DND-41 (cell line): ENCODE data around the gene ZNF575.
A peak's percentile ranks its signal among the peaks of the same experiment; 100 is the strongest.

Source experiments
- ATAC-seq: fragments of 200-7000 bp; cut with Tn5 transposase; 3 replicates; pipeline ENCODE4 v1.9.1; 2021; ENCODE audit warnings: low read depth; ENCODE audit not compliant: insufficient read depth
- DNase-seq: peaks from one replicate; pipeline ENCODE4 v3.0.0-alpha.2; 2020
- H2AFZ ChIP-seq: 2 replicates; pipeline ENCODE4 v1.6.0; 2012; ENCODE audit warnings: low read depth, low read length
- H3K27ac ChIP-seq: 2 replicates; pipeline ENCODE4 v1.5.1; 2012; ENCODE audit warnings: low read length, inconsistent platforms
- H3K27me3 ChIP-seq: fragments of 200-600 bp; sonication (generic); 2 replicates; pipeline ENCODE4 v1.6.0; 2012; ENCODE audit warnings: low read length, mild to moderate bottlenecking, inconsistent platforms; ENCODE audit not compliant: insufficient read depth, poor library complexity
- H3K36me3 ChIP-seq: 2 replicates; pipeline ENCODE4 v1.5.1; 2012; ENCODE audit warnings: low read length, inconsistent platforms; ENCODE audit not compliant: insufficient read depth
- H3K4me1 ChIP-seq: 2 replicates; pipeline ENCODE4 v1.5.1; 2012; ENCODE audit warnings: mild to moderate bottlenecking, low read length; ENCODE audit not compliant: insufficient read depth
- H3K4me2 ChIP-seq: 2 replicates; pipeline ENCODE4 v1.6.0; 2012; ENCODE audit warnings: mild to moderate bottlenecking, moderate library complexity, low read length, inconsistent platforms; ENCODE audit not compliant: insufficient read depth
- H3K4me3 ChIP-seq, 2 experiments: fragments of 200-600 bp in 1 of 2; shearing (Covaris generic) in 1 of 2; 2 replicates each; pipeline ENCODE4 v1.5.1; 2012 to 2016; ENCODE audit warnings: inconsistent platforms in 2 of 2, low read length in 2 of 2, mild to moderate bottlenecking in 2 of 2, low read depth in 1 of 2, moderate library complexity in 1 of 2
- H3K79me2 ChIP-seq: 2 replicates; pipeline ENCODE4 v1.6.0; 2012; ENCODE audit warnings: low read length, inconsistent platforms; ENCODE audit not compliant: insufficient read depth
- H3K9ac ChIP-seq: 2 replicates; pipeline ENCODE4 v1.6.0; 2012; ENCODE audit warnings: low read depth, mild to moderate bottlenecking, inconsistent platforms, low read length, moderate library complexity
- H3K9me3 ChIP-seq: 2 replicates; pipeline ENCODE4 v1.5.1; 2012; ENCODE audit warnings: low read length, moderate library complexity, mild to moderate bottlenecking, inconsistent platforms; ENCODE audit not compliant: insufficient read depth, severe bottlenecking
- H4K20me1 ChIP-seq: 2 replicates; pipeline ENCODE4 v1.6.0; 2012; ENCODE audit warnings: low read length; ENCODE audit not compliant: insufficient read depth
- EZH2 ChIP-seq: IDR thresholded peaks from 3 replicates; pipeline ENCODE4 v1.6.1; 2012; ENCODE audit warnings: borderline replicate concordance, low read depth, mild to moderate bottlenecking, moderate library complexity, low read length, inconsistent platforms; ENCODE audit not compliant: severe bottlenecking
- TF ChIP-seq, protein P1 (sequence below): IDR thresholded peaks from 2 replicates; pipeline ENCODE4 v1.5.1; 2012; ENCODE audit warnings: borderline replicate concordance, low read length, moderate library complexity, mild to moderate bottlenecking; ENCODE audit not compliant: poor library complexity, severe bottlenecking; ENCODE audit errors: extremely low read depth

The ZNF575 gene

DNA sequence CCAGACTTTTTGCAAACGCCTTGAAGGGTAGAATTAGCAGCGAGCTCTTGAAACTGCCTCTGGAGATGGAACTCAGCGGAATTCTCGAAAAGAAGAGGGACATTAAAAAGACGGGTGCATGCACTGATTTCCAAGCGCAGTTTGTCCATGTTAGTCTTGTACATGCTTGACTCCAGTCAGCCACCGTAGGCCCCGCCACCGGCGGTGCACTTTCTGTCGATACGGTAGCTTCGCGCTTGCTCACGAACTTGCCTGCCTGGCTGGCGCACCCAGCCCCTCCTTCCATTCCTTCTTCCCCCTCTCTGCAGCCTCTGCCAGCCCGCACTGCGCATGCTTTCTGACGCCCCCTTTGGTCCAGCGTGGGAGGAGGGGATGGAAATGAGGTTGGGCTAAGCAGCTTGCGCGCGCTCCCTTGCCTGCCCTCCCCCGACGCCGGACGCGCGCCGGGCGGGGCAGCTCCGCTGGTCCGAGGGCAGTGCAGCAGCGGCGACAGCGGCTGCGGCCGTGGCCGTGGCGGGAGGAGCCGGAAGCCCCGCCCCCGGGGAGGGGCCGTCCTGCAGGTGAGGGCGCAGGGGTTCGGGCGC is at the start of gene ZNF575:
TSS of gene ZNF575 (plus strand) at position 227 of the 584 bp plus-strand sequence. CDS start 1,235 bp downstream, outside the sequence.
- H3K4me3 ChIP-seq, result peak within 1 kb of the TSS in 1 of 2 experiments; percentile 56; a peak in 3 of 4 replicates
- H3K27ac ChIP-seq, result peak within 1 kb of the TSS; percentile 11; the same call in 1 of the 2 replicates
- ATAC-seq, result peak; percentile 67
- TF ChIP-seq, protein P1, sequence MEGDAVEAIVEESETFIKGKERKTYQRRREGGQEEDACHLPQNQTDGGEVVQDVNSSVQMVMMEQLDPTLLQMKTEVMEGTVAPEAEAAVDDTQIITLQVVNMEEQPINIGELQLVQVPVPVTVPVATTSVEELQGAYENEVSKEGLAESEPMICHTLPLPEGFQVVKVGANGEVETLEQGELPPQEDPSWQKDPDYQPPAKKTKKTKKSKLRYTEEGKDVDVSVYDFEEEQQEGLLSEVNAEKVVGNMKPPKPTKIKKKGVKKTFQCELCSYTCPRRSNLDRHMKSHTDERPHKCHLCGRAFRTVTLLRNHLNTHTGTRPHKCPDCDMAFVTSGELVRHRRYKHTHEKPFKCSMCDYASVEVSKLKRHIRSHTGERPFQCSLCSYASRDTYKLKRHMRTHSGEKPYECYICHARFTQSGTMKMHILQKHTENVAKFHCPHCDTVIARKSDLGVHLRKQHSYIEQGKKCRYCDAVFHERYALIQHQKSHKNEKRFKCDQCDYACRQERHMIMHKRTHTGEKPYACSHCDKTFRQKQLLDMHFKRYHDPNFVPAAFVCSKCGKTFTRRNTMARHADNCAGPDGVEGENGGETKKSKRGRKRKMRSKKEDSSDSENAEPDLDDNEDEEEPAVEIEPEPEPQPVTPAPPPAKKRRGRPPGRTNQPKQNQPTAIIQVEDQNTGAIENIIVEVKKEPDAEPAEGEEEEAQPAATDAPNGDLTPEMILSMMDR, result no peak
- TF ChIP-seq EZH2, result no peak
- H3K4me1 ChIP-seq, result peaks cover 26% of the 10 kb centered on the region
- H3K27me3 ChIP-seq, result no peaks in the 10 kb centered on the region
- 0 out of 2 replicates have a peak, but pooled peaks cover 4% of the 10 kb centered on the region for H4K20me1 ChIP-seq
- H3K4me2 ChIP-seq, result peak within 1 kb of the TSS; percentile 68
- no peaks in the 10 kb centered on the region for H3K9me3 ChIP-seq
- peak within 1 kb of the TSS; percentile 38 for H3K9ac ChIP-seq
- no peaks in the 10 kb centered on the region for H3K79me2 ChIP-seq
- H3K36me3 ChIP-seq, result peaks cover 7% of the 10 kb centered on the region; the same call in 1 of the 2 replicates
- DNase-seq, result peak; percentile 83
- H2AFZ ChIP-seq, result peak within 1 kb of the TSS; percentile 58

- H3K27me3 ChIP-seq, result no peaks in the 10 kb centered on the region
- no peak overlapping the region for H3K4me3 ChIP-seq
- no peak overlapping the region for H3K27ac ChIP-seq
- H3K9ac ChIP-seq, result no peak overlapping the region
- TF ChIP-seq, protein P1, result no peak
- no peak for TF ChIP-seq EZH2
- H3K4me2 ChIP-seq, result no peak overlapping the region
- no peaks in the 10 kb centered on the region for H3K36me3 ChIP-seq
- DNase-seq (no peak), ATAC-seq (no peak)
- H3K9me3 ChIP-seq, result no peaks in the 10 kb centered on the region
- H2AFZ ChIP-seq, result no peak overlapping the region
- H3K79me2 ChIP-seq, result no peaks in the 10 kb centered on the region
- no peaks in the 10 kb centered on the region for H3K4me1 ChIP-seq
- H4K20me1 ChIP-seq, result no peaks in the 10 kb centered on the region
Measured at GRCh38 chr19:43483281-43483680, 49.7 kb upstream of the ZNF575 start.

GRCh38 chr19:43485951-43486350 is 47.0 kb upstream of the ZNF575 start:
- DNase-seq (no peak), ATAC-seq (no peak)
- no peaks in the 10 kb centered on the region for H3K9me3 ChIP-seq
- TF ChIP-seq, protein P1, result no peak
- no peak for TF ChIP-seq EZH2
- H4K20me1 ChIP-seq, result no peaks in the 10 kb centered on the region
- H2AFZ ChIP-seq, result no peak overlapping the region
- no peak overlapping the region for H3K4me2 ChIP-seq
- H3K4me3 ChIP-seq, result no peak overlapping the region
- no peaks in the 10 kb centered on the region for H3K27me3 ChIP-seq
- no peaks in the 10 kb centered on the region for H3K79me2 ChIP-seq
- H3K36me3 ChIP-seq, result no peaks in the 10 kb centered on the region
- no peaks in the 10 kb centered on the region for H3K4me1 ChIP-seq
- H3K27ac ChIP-seq, result no peak overlapping the region
- no peak overlapping the region for H3K9ac ChIP-seq
